ENCODE results near the gene WDR1. TPM values are rescaled to one million over a fixed set of nuclear protein-coding genes. Genes with fewer than 3 reads are reported as not detected.

The WDR1 gene
- total RNA-seq, 2 donors from 2014 or later = 222 to 345 TPM

DNA sequence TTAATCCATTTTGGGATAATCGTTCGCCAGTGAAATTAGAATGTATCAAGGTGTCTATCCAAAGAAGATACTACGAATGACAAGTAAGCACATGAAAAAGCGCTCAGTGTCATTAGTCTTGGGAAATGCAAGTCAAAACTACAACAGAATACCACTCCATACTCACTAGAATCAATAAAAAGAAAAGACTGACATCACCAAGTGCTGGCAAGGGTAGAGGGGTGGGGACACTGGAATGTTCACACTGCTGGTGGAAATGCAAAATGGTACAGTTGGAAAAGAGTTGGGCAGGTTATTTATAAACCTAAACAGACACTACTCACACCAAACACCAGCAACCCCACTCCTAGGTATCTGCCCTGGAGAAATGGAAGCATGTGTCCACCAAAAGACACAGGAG, 11.2 kb downstream of the WDR1 start:
- Histone ChIP-seq H3K9me3 (ENCODE audit: control insufficient read depth, low read length) (no peaks in the 10 kb centered on the region), H3K27me3 (ENCODE audit: control insufficient read depth, insufficient read depth, low read length, poor library complexity, severe bottlenecking) (no peaks in the 10 kb centered on the region), H3K27ac (ENCODE audit: low read depth, low read length) (no peak overlapping the region), H3K4me1 (ENCODE audit: control insufficient read depth, insufficient read depth, low read length) (peaks cover 29% of the 10 kb centered on the region), H3K4me3 (ENCODE audit: low read length) (no peak overlapping the region), H3K36me3 (ENCODE audit: control insufficient read depth, insufficient read depth, low read length) (peaks cover 87% of the 10 kb centered on the region), H3K9ac (ENCODE audit: extremely low read depth, low read length, poor library complexity, severe bottlenecking) (no peak overlapping the region)
- no peak overlapping the region for H3K4me3 Mint-ChIP-seq
- no peaks in the 10 kb centered on the region for H3K9me3 Mint-ChIP-seq
- H3K27ac Mint-ChIP-seq = no peak overlapping the region
- H3K36me3 Mint-ChIP-seq (ENCODE audit: low read depth) = peaks cover 67% of the 10 kb centered on the region
- H3K27me3 Mint-ChIP-seq (ENCODE audit: insufficient read depth) = no peaks in the 10 kb centered on the region
- H3K4me1 Mint-ChIP-seq = peaks cover 77% of the 10 kb centered on the region
- 94 to 100% methylated on average over 3 to 4 of the region's 4 CpGs for WGBS, 2 experiments (ENCODE audit: insufficient coverage in 1 of 2, insufficient read length in 1 of 2)
- TF ChIP-seq CTCF (conservative IDR thresholded peaks at IDR 0.05) = no peak
- no peak for DNase-seq

GRCh38 chr4:10104991-10105276, 11.7 kb downstream of the WDR1 start:
- H3K27me3 Mint-ChIP-seq (ENCODE audit: insufficient read depth) = no peaks in the 10 kb centered on the region
- no peaks in the 10 kb centered on the region for H3K9me3 ChIP-seq (ENCODE audit: control insufficient read depth, low read length)
- no peak for DNase-seq
- H3K36me3 ChIP-seq (ENCODE audit: control insufficient read depth, insufficient read depth, low read length) = peaks cover 87% of the 10 kb centered on the region
- WGBS, 2 experiments (ENCODE audit: insufficient coverage in 1 of 2, insufficient read length in 1 of 2) = 90 to 91% methylated on average over 6 of the region's 6 CpGs
- peaks cover 66% of the 10 kb centered on the region for H3K36me3 Mint-ChIP-seq (ENCODE audit: low read depth)
- H3K27me3 ChIP-seq (ENCODE audit: control insufficient read depth, insufficient read depth, low read length, poor library complexity, severe bottlenecking) = no peaks in the 10 kb centered on the region
- H3K9me3 Mint-ChIP-seq = no peaks in the 10 kb centered on the region
- peaks cover 78% of the 10 kb centered on the region for H3K4me1 Mint-ChIP-seq
- TF ChIP-seq CTCF (conservative IDR thresholded peaks at IDR 0.05) = no peak
- H3K4me3 ChIP-seq (ENCODE audit: low read length) = no peak overlapping the region
- H3K27ac Mint-ChIP-seq = peak overlapping the region; percentile 14
- peak overlapping the region; percentile 25 for H3K27ac ChIP-seq (ENCODE audit: low read depth, low read length)
- H3K4me3 Mint-ChIP-seq = no peak overlapping the region
- H3K9ac ChIP-seq (ENCODE audit: extremely low read depth, low read length, poor library complexity, severe bottlenecking) = no peak overlapping the region
- H3K4me1 ChIP-seq (ENCODE audit: control insufficient read depth, insufficient read depth, low read length) = peaks cover 29% of the 10 kb centered on the region

DNA sequence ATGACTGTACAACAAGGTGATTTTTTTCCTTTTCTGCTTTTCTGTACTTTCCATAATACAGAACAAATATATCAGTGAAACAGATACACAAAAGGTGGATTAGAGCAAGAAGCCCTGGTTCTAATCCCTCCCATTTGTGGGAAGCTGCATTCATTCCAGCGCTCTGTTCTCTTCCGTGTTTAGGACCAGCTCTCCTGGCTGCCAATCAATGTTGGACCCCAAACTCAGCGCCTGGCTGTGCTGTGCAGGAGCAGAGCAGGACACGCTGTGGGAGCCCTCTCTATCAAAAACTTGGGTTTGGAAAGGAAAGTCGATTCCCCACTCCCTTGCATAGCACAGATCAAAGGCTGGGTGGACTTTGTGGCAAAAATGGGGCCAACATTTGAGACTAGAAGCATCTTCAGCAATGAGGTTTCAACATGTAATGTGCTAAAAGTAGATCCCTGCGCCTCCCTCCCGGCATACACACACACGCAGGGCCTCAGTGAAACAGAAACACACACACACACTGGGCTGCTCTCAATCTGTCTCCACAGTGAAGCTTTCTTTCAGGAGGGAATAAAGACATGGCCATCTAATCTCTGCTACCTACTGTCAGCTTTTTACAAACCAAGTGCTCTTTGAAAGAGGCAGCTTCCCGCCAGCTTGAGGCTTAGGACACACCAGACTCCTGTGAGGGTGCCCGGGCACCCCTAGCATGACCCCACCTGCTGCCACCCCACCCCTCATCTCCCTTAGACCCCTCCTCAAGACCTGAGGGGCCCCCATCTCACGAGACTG, 12.2 kb downstream of the WDR1 start:
- no peaks in the 10 kb centered on the region for H3K9me3 ChIP-seq (ENCODE audit: control insufficient read depth, low read length)
- no peak for DNase-seq
- Mint-ChIP-seq H3K9me3 (no peaks in the 10 kb centered on the region), H3K36me3 (ENCODE audit: low read depth) (peaks cover 66% of the 10 kb centered on the region), H3K27ac (peak overlapping the region; percentile 14), H3K4me1 (peaks cover 74% of the 10 kb centered on the region), H3K4me3 (no peak overlapping the region), H3K27me3 (ENCODE audit: insufficient read depth) (no peaks in the 10 kb centered on the region)
- no peak for TF ChIP-seq CTCF (conservative IDR thresholded peaks at IDR 0.05)
- H3K27me3 ChIP-seq (ENCODE audit: control insufficient read depth, insufficient read depth, low read length, poor library complexity, severe bottlenecking) = no peaks in the 10 kb centered on the region
- no peak overlapping the region for H3K9ac ChIP-seq (ENCODE audit: extremely low read depth, low read length, poor library complexity, severe bottlenecking)
- no peak overlapping the region for H3K4me3 ChIP-seq (ENCODE audit: low read length)
- 84 to 91% methylated on average over 5 to 11 of the region's 11 CpGs for WGBS, 2 experiments (ENCODE audit: insufficient coverage in 1 of 2, insufficient read length in 1 of 2)
- H3K36me3 ChIP-seq (ENCODE audit: control insufficient read depth, insufficient read depth, low read length) = peaks cover 87% of the 10 kb centered on the region
- peaks cover 29% of the 10 kb centered on the region for H3K4me1 ChIP-seq (ENCODE audit: control insufficient read depth, insufficient read depth, low read length)
- peak overlapping the region; percentile 25 for H3K27ac ChIP-seq (ENCODE audit: low read depth, low read length)
